ENCODE measurements around the gene MEGF11. TPM values are rescaled to one million over a fixed set of nuclear protein-coding genes. Genes with fewer than 3 reads are reported as not detected.

MEGF11 gene
- total RNA-seq, 6 experiments from 2014 or later, result not detected

DNA sequence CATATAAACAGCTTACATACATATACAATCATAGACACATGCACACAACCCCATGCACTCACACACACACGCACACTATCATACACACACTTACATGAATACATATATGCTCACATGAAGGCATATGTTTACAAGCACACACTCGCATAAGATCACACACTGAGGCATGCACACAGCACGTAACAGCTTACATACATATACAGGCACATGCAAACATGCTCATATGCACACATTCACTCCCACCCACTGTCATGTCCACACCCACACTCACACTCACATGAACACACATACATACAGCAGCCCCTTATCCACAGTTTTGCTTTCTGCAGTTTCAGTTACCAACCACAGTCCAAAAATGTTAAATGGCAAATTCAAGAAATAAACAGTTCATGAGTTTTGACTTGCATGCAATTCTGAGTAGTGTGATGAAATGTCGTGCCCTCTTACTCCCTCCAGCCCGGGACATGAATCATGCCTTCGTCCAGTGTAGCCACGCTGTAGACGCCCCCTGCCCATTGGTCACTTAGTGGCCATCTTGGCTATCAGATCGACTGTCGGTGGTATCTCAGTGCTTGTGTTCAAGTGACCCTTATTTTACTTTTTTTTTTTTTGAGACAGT, 27.8 kb downstream of the MEGF11 start:
- no peak overlapping the region for H3K27ac Mint-ChIP-seq
- peaks cover 32% of the 10 kb centered on the region for H3K27me3 Mint-ChIP-seq (ENCODE audit: insufficient read depth)
- no peaks in the 10 kb centered on the region for H3K4me1 Mint-ChIP-seq (ENCODE audit: low read depth)
- H3K36me3 Mint-ChIP-seq (ENCODE audit: low read depth), result no peaks in the 10 kb centered on the region
- TF ChIP-seq, protein P1, sequence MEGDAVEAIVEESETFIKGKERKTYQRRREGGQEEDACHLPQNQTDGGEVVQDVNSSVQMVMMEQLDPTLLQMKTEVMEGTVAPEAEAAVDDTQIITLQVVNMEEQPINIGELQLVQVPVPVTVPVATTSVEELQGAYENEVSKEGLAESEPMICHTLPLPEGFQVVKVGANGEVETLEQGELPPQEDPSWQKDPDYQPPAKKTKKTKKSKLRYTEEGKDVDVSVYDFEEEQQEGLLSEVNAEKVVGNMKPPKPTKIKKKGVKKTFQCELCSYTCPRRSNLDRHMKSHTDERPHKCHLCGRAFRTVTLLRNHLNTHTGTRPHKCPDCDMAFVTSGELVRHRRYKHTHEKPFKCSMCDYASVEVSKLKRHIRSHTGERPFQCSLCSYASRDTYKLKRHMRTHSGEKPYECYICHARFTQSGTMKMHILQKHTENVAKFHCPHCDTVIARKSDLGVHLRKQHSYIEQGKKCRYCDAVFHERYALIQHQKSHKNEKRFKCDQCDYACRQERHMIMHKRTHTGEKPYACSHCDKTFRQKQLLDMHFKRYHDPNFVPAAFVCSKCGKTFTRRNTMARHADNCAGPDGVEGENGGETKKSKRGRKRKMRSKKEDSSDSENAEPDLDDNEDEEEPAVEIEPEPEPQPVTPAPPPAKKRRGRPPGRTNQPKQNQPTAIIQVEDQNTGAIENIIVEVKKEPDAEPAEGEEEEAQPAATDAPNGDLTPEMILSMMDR (IDR thresholded peaks at IDR 0.05), result no peak
- H3K9me3 Mint-ChIP-seq, result no peaks in the 10 kb centered on the region
- no peak for DNase-seq
- no peak overlapping the region for H3K4me3 Mint-ChIP-seq

DNA sequence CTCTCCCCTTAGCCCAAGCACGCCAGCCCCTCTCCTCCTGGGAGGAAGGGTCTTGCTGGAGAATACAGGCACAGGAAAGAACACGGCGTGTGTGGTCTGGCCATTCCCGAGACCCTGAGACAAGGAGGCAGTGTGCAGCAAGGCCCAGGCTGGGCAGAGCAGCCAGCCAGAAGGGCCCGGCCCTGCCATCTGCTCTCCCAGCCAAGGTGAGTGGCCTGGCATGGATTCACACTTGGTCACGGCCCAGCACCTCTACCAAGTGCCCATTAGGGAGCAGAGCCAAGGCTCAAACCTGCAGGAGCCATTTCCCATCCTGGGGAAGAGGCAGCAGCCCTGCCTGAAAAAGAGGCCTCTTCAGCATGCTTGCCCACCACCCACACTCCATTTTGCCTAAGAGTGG, 28.6 kb downstream of the MEGF11 start:
- Mint-ChIP-seq H3K4me1 (ENCODE audit: low read depth) (no peaks in the 10 kb centered on the region), H3K9me3 (no peaks in the 10 kb centered on the region), H3K4me3 (no peak overlapping the region), H3K36me3 (ENCODE audit: low read depth) (no peaks in the 10 kb centered on the region), H3K27ac (no peak overlapping the region), H3K27me3 (ENCODE audit: insufficient read depth) (peaks cover 30% of the 10 kb centered on the region)
- no peak for DNase-seq
- TF ChIP-seq, protein P1 (IDR thresholded peaks at IDR 0.05), result no peak

DNA sequence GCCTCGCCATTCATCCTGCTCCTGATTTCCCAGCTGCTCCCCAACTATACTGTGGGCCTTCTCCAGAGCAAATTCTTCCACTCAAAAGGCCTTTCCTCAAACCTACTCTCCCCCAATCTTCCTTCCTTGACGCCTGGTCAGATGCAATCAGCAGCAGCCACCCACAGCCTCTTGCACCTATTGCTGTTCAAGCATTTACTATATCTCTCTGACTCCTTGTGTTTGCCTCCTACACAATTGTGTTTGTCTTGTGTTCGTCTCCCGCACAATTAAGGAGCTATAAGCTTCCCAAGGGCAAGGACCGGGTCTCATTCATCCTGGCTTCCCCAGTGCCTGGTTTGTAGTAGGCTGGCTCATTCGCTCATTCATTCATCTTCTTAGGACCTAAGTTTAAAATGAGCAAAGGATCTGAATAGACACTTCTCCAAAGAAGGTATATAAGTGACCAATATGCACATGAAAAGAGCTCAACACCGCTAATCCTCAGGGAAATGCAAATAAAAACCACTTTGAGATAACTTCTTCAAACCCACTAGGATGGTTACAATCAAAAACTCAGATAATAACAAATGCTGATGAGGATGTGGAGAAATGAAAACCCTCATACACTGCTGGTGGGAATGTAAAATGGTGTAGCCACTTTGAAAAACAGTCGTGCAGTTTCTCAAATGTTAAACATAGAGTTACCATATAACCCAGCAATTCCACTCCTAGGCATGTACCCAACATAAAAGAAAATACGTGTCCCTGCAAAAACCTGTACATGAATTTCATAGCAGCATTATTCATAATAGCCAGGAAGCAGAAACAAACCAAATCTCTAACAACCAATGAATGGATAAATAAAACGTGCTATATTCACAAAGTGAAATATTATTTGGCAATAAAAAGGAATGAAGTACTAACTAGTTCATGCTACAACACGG, 31.0 kb downstream of the MEGF11 start:
- Mint-ChIP-seq H3K4me3 (no peak overlapping the region), H3K9me3 (no peaks in the 10 kb centered on the region), H3K27ac (no peak overlapping the region), H3K36me3 (ENCODE audit: low read depth) (no peaks in the 10 kb centered on the region), H3K27me3 (ENCODE audit: insufficient read depth) (peaks cover 20% of the 10 kb centered on the region), H3K4me1 (ENCODE audit: low read depth) (no peaks in the 10 kb centered on the region)
- TF ChIP-seq, protein P1 (IDR thresholded peaks at IDR 0.05), result no peak
- no peak for DNase-seq

DNA sequence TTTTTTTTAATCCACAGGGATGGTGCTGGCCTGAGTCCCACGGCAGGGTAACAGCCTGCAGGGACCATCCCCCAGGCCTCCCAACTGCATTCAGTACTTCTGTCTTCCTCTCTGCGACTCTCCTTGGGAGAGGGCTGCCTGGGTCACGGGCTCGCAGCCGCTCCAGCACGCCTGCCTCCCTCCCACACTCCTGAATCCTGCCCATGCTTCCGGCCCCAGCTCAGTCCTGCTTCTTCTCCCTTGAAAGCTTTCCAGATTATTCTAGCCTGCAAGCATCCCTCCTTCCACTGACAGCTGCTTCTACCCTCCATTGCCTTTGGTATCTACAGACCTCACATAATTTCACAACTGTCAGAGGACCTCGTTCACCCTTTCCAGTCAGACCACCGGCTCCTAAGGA, 32.4 kb downstream of the MEGF11 start:
- DNase-seq, result no peak
- H3K27me3 Mint-ChIP-seq (ENCODE audit: insufficient read depth), result peaks cover 26% of the 10 kb centered on the region
- no peak overlapping the region for H3K4me3 Mint-ChIP-seq
- no peaks in the 10 kb centered on the region for H3K4me1 Mint-ChIP-seq (ENCODE audit: low read depth)
- no peaks in the 10 kb centered on the region for H3K36me3 Mint-ChIP-seq (ENCODE audit: low read depth)
- TF ChIP-seq, protein P1 (IDR thresholded peaks at IDR 0.05), result no peak
- no peaks in the 10 kb centered on the region for H3K9me3 Mint-ChIP-seq
- no peak overlapping the region for H3K27ac Mint-ChIP-seq

DNA sequence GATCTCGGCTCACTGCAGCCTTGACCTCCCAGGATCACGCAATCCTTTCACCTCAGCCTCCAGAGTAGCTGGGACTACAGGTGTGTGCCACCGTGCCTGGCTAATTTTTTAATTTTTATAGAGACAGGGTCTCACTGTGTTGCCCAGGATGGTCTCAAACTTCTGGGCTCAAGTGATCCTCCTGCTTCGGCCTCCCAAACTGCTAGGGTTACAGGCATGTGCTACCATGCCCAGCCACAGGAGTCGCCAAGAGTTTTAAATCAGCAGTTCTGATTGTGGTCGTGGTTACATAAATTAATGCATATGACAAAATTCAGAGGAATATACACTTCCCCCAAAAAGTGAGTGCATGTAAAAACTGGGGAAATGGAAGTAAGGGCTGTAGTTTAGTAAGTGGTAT, 32.9 kb downstream of the MEGF11 start:
- H3K27ac Mint-ChIP-seq, result no peak overlapping the region

More for the DNA sequence above, 32.9 kb downstream of the MEGF11 start:
- Mint-ChIP-seq H3K4me1 (ENCODE audit: low read depth) (no peaks in the 10 kb centered on the region), H3K27me3 (ENCODE audit: insufficient read depth) (peaks cover 25% of the 10 kb centered on the region), H3K9me3 (no peaks in the 10 kb centered on the region), H3K36me3 (ENCODE audit: low read depth) (no peaks in the 10 kb centered on the region), H3K4me3 (no peak overlapping the region)
- no peak for DNase-seq
- TF ChIP-seq, protein P1 (IDR thresholded peaks at IDR 0.05), result peak; percentile 20; the same call in 1 of the 2 replicates

Measured in HFFc6 (cell line).